ENCODE data around the gene COMMD4.
"Not testable (repeated sequence)": the region's sequence is repeated elsewhere in the genome, so short reads cannot be mapped to it uniquely, and the experiment has no call there.

Gene COMMD4

DNA sequence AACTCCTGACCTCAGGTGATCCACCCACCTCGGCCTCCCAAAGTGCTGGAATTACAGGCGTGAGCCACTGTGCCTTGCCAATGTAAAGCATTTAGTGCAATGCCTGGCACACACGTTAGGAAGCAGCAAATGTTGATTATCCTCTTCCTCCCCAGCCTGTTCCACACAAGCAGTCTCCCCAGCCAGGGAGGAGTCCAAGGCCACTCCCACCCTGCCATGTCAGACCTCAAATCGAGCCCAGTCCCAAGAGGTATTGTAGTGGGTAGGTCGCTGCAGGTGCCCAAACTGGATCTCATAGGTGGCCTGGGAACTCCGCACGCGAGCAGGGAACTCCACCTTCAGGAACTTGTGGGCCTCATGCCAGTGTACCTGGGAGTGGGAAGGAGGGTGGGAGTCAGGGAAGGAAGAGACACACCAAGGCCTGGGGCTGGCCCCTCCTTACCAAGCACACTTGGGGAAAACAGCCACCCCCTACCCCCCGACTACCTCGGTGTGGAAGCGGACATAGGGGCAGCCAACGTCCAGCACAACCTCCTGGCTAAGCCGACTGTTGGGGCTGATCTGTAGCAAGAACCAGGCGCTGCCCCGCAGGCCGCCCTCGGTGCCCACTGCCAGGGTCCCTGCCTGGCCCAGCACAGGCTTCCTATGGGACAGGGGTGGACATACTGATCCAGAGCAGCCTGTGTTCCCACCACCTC, 22.3 kb downstream of the COMMD4 start:
- peak; percentile 52 for DNase-seq

DNA sequence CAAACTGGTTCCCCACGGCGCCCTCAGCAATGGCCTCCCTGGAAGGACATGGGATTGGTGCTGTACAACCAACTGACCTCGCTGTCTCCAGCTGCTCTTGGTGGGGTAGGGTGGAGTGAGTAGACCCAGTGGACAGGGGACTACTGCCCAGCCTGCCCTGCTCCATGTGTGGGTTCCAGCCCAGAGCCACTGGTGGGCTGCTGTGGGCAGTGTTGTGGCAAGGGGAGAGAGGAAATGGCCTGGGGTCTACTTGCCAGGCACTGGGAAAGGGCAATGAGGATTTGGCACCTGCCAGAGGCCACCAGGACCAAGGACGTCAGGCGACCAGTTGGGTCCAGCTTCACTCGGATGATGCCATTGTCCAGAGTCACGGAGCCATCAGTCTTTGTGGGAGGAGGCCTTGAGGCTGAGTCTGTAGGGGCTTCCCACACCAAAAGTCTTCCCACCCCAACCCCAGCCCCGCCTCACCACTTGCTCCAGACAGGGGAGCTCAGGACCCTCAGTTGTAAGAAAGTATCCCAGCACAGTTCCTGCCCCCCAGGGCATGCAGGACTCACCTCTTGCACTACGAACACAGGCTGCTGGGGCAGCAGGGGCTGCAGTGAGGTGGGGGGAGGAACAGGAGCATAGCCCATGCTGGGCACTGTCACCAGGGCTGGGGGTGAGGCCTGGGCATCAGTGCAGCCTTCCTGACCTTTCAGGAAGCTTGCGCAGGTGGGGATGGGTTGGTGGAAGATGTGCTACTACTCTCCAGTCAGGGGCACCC, 23.1 kb downstream of the COMMD4 start:
- no peak for DNase-seq

DNA sequence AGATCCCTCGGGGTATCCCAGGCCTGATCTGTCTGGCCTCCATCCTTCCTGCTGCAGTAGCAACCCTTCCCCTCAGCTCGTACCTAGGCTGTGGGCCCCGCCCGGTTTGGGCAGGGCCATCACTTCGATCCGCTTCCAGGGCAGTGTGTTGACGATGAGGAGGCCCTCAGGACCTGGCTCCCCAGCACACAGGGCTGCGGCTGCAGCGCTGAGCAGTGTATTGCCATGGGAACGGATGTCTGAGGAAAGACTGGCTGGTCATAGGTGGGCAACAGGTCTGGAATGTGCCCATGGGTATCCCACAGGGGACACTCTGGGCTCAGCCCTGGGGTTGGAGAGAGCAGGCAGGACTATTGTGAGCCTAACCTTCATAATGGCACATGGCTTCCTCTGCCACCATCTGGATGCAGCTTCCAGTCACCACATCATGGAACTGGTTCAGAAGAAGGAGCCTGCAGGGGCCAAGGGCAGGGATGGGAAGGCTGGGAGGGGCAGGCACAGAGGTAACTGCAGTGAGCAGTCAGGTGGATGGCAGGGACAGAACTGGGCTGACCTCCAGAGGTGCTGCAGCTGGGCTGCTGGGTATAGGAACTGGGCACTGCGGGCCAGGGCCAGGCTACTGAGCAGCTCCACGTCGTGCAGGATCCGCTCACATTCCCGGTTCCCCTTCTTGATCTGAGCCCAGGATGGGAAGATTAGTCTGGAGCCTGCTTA, 23.8 kb downstream of the COMMD4 start:
- no peak for DNase-seq

DNA sequence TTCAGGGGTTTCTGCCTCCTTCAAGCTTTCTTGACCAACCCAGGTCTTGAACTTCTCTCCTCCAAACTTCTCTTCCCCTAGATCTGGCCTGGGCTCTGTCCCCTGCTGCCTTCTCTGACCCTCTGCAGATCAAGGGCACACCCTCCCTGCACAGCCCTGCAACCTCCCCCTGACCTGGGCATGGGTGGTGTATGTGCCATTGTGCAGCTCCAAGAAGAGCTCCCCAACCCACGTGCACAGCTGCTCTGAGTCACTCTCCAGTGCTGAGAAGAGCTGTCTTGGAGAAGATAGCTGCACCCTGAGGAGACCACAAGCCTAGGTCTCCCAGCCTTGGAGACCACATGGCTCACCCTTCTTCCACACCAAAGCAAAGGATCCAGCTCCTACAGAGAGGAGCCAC, 24.5 kb downstream of the COMMD4 start:
- DNase-seq, result no peak

DNA sequence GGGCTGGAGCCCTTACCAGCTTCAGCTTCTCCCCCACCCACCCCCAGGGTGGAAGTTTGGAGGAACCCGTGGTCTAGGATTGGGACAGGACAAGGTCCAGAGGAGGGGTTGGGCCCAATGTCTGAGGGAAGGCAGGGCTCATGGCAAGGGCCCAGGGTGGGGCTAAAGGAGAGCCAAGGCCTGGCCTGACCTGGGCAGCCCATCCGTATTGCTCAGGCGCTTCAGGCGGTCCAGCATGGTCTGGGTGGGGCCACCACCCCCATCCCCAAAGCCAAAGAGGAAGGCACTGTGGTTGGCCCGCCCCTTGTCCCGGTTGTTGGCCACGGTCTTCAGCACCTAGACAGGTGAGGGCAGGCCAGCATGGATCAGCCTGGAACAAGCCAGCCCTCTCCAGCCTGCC, 25.0 kb downstream of the COMMD4 start:
- no peak for DNase-seq

DNA sequence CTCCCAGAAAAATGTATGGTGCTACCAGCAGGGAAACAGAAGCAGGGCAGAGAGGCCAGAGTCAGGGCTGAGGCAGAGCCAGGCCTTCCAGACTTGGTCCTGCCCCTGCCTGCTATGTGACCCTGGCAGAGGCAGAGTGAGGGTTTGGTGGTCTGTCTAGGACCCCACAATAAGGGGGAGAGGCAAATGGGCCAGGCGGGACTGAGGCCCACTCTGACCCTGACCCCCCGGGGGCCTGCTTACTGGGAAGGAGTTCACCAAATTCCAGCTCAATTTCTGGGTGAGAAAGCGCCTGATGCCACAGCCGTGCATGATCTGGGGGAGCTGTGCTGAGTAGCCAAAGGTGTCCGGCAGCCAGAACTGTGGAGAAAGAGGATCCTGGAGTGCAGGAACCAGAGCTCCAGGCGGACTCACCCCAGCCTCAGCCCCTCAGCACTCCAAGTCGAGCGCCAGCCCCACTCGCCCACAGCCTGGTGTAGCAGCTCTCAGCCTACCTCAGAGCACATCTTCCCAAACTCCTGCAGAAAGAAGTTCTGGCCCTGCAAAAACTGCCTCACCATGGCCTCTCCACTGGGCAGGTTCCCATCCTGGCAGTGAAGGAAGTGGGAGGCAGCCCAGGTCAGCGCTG, 25.6 kb downstream of the COMMD4 start:
- DNase-seq, result no peak

DNA sequence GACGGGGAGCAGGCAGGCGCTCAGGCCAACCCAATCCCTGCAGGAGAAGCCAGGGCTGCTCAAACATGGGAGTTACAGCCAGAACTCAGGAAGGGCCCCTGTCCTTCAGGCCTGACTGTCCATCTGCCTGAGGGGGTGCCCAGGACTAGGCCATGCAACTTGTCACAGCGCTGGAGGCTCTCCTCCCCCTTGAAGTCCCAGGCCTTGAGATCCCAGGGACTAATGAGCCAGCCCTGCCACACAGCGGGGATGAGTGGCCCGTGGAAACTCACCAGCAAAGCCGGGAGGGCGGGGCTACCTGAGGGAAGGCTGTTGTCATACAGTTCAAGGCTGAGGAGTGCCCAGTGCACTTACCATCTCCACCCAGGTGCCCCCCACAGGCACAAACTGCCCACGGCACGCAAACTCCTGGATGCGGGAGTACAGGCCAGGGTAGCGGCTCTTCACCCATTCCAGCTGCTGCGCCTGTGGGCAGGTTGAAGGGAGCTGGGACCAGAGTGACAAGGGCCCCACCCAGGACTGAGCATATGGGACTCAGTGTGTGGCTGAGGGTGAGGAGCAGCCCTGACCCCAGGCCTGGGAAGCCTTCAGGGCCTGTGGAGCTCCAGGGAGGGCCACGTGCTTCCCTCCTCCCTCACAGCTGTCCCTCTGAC, 26.3 kb downstream of the COMMD4 start:
- DNase-seq, result no peak

DNA sequence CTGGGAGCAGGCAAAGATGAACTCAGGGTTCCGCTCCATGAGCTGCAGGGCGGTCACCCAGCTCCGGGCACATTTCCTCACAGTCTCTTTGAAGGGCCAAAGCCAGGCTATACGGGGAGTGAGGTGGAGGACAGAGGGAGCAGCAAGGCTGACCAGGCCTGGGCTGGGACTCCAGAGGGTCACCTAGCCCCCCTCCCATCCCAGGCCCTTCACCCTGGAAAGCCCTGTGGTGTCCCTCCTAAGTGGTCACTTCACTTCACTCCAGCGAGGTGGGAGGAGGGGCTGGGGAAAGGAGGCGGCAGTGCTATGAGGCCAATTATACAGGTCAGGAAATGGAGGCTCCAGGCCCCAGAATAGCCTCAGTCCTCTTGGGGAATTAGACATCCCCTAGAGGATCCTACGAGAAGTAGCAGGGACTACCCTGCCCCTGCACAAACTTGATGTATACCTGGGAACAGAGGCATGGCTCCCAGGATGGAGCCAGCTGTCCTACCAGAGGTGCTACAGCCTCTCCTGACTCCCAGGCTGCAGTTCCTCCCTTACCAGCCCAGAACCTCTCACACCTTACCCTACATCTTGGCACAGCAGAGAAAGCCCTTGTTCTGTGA, 26.9 kb downstream of the COMMD4 start:
- no peak for DNase-seq

DNA sequence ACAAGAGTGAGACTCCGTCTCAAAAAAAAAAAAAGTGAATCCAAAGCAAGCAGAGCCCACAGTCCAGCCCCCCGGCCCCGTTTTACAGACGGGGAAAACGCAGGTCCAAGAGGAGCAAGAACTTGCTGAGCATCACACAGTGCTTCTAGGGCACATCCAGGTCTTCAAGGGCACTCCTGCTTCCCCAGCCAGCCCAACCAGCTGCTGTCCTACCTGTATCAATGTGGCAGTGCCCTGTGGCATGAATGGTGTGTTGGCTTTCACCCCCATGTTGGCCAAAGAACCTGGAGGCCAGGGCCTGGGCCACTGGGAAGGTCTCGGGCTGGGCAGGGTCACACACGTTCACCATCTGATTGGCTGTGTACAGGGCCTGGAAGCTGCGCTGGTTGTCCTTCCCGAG, 27.9 kb downstream of the COMMD4 start:
- DNase-seq, result no peak

DNA sequence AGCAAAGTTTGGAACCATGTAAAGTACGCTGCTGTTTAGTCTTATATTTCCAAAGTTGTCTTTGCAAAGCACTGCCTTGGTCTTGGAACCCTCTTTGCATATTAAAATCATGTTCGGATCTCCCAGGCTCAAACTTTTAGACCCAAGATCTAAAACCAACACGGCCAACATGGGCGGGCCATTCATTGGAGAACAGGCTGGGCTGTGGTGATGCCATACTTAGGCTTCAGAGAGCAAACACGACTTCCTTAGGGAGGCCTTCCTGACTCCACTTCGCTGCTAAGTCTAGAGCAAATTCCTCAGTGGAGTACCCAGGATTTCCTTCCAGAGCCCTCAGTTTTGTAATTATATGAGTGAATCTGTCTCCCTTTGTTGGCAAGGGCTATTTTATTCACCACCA, 29.0 kb downstream of the COMMD4 start:
- DNase-seq, result no peak

DNA sequence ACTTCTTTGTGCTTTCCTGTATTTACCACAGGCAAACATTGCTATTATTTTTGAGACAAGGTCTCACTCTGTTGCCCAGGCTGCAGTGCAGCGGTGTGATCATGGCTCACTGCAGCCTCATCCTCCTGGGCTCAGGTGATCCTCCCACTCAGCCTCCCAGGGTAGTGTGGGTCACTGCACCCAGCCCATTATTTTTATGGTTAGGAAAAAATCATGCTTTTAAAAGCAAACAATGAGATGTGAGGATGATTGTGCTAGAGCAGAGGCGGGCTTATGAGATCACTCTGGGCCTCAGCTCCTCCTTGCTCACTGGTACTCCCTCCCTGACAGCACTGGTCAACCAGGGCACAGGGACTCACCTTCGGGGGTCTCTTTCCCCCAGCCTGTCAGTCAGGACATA, 30.3 kb downstream of the COMMD4 start:
- no peak for DNase-seq

DNA sequence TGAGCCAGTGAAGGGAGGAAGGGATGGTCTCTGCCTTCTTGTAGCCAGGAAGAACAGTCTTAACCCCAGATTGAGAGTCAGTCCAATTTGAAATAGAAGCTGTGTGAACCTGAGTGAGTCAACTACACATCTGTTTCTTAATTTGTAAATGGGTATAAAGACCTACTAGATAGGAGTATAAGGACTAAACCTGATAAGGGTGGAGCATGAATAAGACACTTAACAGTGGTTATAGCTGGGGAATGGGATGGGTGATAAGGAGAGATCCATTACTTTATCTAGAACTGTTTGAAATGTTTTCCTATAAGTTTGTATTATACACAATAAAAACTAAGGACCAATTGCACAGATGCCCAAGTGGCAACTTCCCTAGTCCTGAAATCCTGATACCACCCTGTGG, 31.1 kb downstream of the COMMD4 start:
- no peak for DNase-seq

DNA sequence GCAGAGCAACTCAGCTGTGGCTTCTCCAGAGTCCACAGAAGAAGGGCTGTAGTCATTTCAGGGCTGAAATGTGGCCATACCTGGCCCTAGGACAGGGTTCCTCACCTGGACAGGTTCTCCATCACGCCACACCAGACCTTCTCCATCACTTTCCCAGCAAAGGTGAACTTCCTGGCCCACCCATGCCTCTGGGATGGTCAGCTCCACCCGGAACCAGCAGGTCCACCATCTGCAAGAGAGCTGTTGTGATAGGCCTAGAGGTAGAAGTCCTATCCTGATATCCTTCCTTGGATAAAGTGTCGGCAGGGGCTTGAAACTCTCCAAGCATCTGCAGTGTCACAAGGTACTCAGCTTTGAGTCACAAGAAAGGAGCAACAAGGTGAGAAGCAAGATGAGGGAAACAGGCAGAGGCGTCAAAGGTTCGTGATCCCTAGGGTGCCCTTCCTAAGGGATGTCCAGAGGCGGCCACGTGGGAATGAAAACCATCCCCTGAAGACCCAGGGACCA, 31.6 kb downstream of the COMMD4 start:
- DNase-seq, result no peak

DNA sequence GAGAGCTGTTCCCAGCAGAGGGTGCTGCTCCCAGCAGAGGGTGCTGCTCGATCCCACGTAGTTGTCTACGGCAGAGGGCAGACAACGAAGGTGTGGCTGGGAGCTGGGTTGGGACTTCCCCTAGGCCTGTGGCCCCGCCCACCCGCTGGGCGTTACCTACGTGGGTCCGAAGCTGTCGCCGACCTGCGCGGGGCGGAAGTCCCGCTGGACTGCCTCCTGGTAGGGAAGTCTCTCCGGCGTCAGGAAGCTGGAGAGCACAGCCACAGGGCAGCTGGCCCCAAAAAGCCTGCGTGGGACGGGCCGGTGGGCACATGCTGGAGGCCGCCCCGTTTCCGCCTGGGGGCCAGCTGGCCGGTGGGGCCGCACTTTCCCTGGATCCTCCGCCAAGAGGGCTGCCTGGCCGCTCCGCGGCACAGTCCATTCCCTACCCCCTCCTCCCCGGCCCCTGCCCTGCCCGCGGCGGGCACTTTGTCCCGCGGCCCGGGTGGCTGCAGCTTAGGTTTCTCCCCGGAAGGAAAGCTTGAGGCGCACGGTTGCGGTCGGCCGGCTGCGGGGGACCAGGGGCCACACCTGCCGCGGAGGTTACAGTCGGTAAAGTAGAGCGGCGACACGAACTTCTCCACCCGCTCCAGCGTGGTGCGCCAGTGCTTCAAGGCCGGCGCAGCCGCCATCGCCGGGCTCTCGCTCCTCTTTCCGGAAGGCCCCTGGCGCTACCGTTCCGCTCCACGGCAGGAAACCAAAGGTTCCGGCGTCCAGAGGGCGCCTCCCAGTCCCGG, 32.2 kb downstream of the COMMD4 start, which contains the start of gene MAN2C1:
TSS of gene MAN2C1 (minus strand) at position 695 of the 776 bp plus-strand sequence. CDS start at position 671, 24 bp downstream.
- DNase-seq, result peak; percentile 97

DNA sequence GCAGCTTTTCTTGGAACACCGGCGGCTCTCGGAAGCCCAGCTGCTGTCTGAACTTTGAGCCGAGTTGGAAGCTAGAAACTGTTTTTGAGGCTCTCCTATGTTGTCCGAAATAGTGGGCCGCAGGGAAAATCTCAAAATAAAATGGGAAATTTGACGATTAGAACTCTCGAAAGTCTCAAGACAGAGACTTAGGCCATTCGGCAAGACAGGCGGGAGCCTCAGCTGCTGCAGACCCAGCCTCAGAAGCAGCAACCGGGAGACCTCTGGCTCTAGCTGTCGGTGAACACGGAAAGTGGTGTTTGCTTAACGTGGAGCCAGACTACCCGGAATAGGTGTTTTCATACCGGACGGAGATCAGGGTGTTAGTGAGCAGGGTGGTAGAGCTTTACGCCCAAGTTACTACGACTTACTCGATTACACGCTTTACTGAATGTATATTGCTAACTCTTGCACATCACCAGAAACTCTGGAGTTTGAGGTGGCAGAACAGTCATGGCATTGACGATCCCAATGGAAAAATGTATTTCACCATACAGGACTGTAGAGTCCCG, 32.9 kb downstream of the COMMD4 start:
- DNase-seq, result no peak

DNA sequence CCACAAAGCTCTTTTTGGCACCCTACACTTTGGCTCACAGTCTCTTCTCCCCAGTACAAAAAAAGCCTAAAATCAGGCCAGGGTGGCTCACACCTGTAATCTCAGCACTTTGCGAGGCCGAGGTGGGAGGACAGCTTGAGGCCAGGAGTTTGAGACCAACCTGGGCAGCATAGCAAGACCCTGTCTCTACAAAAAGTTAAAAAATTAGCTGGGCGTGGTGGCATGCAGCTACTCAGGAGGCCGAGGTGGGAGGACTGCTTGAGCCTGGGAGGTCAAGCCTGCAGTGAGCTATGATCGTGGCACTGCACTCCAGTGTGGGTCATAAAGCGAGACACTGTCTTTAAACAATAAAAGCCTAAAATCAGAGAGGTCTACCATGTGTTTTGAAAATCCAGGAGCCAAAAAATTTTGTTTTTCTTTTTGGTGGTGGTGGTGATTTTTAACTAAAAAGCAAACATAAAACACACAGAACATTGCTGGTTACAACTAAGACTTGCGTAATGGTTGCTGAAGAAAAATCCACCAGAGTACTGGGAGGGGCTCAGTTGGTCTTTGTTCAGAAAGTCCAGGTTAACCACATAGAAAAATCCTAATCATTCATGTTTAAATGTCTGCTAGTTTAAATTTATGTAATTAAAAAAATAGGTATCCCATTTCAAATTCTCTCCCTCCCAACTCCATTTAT, 34.2 kb downstream of the COMMD4 start:
- DNase-seq, result no peak

DNA sequence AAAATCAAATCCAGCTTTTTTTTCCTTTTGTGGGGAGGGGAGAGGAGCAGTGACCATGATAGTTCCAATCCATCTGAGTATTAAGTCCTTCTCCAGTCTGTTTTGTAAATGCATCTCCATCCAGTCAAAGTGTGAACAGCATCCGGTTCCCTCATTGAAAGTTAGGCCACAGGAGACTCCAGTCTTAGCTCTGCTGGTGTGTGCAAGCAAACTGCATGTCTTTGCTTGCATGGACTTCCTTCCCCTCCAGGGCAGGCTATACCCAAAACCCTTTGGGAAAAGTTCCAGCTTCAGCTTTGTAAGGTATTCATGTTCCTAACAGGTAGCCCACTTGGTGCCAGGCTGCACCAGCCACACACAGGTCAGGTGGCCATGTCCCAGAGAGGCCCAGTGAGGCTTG, 35.6 kb downstream of the COMMD4 start:
- DNase-seq, result no peak

DNA sequence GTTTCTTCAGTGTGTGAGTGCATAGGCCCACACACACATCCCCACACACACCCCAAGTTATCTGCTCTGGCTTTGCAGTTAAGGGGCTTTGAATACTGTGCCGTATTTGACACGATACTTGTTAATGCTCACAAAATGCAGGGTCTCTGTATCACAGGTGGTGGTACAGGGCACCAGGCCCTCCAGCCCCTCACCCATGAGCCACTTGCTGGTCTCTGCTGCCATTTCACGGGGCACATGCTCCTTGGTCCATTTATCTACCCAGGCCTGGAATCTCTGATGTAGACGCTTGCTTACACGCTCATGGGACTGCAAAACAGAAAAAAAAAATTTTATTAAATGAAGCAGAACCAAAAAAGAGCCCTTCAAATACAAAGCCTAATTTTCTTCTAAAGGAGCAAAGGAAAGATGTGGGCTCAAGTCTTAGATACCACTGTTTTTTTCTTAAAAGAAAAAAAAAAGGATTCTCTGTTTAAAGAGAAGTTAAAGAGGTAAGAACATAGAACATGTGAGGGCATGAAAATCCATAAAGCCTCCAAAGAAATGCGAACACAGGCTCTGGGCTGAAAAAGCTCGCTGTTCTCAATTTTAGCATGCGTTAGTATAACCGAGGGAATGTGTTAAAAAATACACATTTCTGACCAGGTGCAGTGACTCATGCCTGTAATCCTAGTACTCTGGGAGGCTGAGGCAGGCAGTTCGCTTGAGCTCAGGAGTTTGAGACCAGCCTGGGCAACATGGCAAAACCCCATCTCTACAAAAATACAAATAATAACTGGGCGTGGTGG, 36.2 kb downstream of the COMMD4 start:
- DNase-seq, result no peak

DNA sequence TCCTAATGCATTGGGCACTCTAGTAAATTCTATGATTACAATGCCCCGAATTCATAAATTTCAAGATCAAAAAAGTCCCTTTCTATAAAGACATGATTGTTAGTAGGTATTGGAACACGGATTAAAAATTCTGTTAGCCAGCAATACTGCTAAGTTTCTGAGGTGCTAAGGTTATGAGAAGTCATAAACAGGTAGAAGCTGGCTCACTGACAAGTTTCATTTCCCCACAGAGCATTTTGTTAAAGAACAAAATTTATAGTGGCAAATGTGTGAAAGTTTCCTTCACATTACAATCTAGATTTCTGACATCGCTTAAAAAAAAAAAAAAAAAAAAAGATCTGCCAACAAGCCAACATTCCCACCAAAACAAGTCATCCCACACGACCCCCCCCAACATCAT, 44.9 kb downstream of the COMMD4 start:
- DNase-seq, result no peak

DNA sequence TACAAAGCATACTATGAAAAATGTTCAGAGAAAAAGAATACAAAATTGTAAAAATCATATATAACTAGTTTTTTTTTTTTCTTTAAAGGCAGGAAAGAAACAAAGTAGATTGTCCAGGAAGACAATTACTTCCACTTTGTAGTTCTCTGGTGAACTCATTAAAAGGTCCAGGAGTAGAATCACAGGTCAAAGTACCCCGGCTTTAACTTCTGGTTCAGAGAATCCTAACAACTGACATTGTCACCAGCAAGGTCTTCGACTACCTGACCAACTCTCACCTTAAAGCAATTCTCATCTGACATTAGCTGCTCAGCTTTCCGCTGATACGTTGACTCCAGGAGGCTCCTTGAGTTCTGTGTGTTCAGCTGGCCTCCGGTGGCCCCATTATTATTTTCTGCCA, 48.1 kb downstream of the COMMD4 start:
- not testable (repeated sequence) for DNase-seq
